Tibial nerve (tissue), 3 donors: ENCODE data around the gene STIL.

Experiments
- CTCF ChIP-seq, 5 experiments: fragments of 200-600 bp in 3 of 5; fragments of 450-650 bp in 2 of 5; sonication (generic) in 3 of 5; IDR thresholded peaks; one replicate each; pipeline ENCODE4 v1.5.1; 2016 to 2019; ENCODE audit warnings: antibody characterized with exemption in 5 of 5, mild to moderate bottlenecking in 3 of 5, moderate library complexity in 2 of 5
- POLR2A ChIP-seq, 2 donors: fragments of 450-650 bp; IDR thresholded peaks; one replicate each; pipeline ENCODE4 v1.6.1; 2017; ENCODE audit warnings: antibody characterized with exemption in 2 of 2, mild to moderate bottlenecking in 2 of 2, moderate library complexity in 2 of 2

GRCh38 chr1:47213230-47213963 lies 100.5 kb downstream of the STIL start:
- TF ChIP-seq CTCF (IDR thresholded peaks at IDR 0.05) (no peak), POLR2A (IDR thresholded peaks at IDR 0.05) (no peak)
